SH-SY5Y (cell line): Measurements from ENCODE around the gene PTPRT.

ENCODE experiments used
- GATA2 ChIP-seq: IDR thresholded peaks from 2 replicates; pipeline ENCODE4 v1.6.1; 2011; ENCODE audit warnings: mild to moderate bottlenecking, low read depth, low read length
- GATA3 ChIP-seq: IDR thresholded peaks from 2 replicates; pipeline ENCODE4 v1.6.1; 2011; ENCODE audit warnings: low read depth, mild to moderate bottlenecking, low read length, moderate library complexity

DNA sequence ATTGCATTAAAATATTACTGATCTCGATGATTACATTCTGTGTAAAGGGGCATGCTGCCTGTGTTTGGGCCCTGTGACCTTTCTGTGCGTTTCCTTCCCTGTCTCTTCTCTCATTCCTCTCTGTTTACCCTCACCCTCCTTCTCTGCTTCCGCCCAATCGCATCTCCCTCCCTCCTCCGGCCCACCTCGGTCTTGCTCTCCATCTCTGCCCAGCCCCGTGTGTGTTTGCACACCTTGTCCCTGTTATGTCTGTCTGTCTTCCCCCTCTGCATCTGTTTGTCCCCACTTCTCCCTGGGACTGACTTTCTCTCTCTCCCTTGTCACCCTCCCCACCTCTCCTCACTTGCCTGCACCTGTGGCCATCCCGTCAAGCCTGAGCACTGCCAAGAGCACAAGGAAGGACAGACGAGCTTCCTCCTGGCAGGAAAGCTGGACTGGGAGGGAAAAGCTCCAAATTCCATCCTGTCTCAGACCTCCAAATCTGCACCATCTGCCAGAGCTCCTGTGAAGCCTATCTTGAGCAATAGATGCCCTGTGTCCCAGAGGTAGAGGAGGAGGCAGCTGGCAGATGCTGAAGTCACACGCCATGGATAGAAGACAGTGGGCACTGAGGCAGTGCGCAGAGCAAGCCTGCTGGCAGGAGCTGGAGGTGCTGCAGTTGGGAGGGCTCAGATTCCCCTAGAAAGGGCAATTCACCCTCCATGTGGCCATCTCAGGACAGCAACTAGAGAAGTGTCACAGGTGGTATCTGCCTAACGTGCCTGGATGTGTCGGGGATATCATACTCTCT lies 172.3 kb downstream of the PTPRT start:
- TF ChIP-seq GATA3 (no peak), GATA2 (no peak)
